ENCODE data around the gene TRPM6.

- TF ChIP-seq CTCF (IDR thresholded peaks at IDR 0.05) (no peak), POLR2A (IDR thresholded peaks at IDR 0.05) (no peak)
Observed at GRCh38 chr9:74861071-74861470, 26.6 kb downstream of the TRPM6 start.
